NCI-H1417 treated with DMSO at 0.1 percent for 48 hours (cell line): ENCODE data around the gene CSDE1.

Experiments
- DNase-seq: peaks from one replicate; lab custom pipeline; 2025; lab: John Stamatoyannopoulos, UW

CSDE1 gene

GRCh38 chr1:114749835-114750234, 7.9 kb downstream of the CSDE1 start:
- no peak for DNase-seq

- no peak for DNase-seq
These were observed 11.2 kb downstream of the CSDE1 start for GRCh38 chr1:114746450-114747121.

GRCh38 chr1:114745291-114745690, 12.5 kb downstream of the CSDE1 start:
- no peak for DNase-seq

GRCh38 chr1:114741963-114742746, 15.6 kb downstream of the CSDE1 start:
- DNase-seq, result no peak

- no peak for DNase-seq
These were observed 17.5 kb downstream of the CSDE1 start for GRCh38 chr1:114740331-114740730.

- no peak for DNase-seq
These were observed 20.4 kb downstream of the CSDE1 start for GRCh38 chr1:114737314-114737849.

GRCh38 chr1:114735479-114735878, 22.3 kb downstream of the CSDE1 start:
- DNase-seq, result no peak

- no peak for DNase-seq
These were observed 28.0 kb downstream of the CSDE1 start for GRCh38 chr1:114729782-114730181.

- DNase-seq, result no peak
These were observed 29.2 kb downstream of the CSDE1 start for GRCh38 chr1:114728553-114728952.

GRCh38 chr1:114725230-114725629, 32.6 kb downstream of the CSDE1 start:
- no peak for DNase-seq

GRCh38 chr1:114723915-114724314, 33.9 kb downstream of the CSDE1 start:
- DNase-seq, result no peak

- DNase-seq, result no peak
These were observed 34.3 kb downstream of the CSDE1 start for GRCh38 chr1:114723457-114723856.

- DNase-seq, result no peak
These were observed 37.3 kb downstream of the CSDE1 start for GRCh38 chr1:114720492-114720891.

GRCh38 chr1:114719424-114719787, 38.4 kb downstream of the CSDE1 start:
- no peak for DNase-seq

- DNase-seq, result no peak
These were observed 38.9 kb downstream of the CSDE1 start for GRCh38 chr1:114718661-114719423.

GRCh38 chr1:114716304-114717170, 41.2 kb downstream of the CSDE1 start, which contains the start of gene NRAS:
TSS of gene NRAS (minus strand) at chr1:114716771. CDS start at chr1:114716160, 611 bp downstream.
- DNase-seq, result peak; percentile 2

GRCh38 chr1:114715952-114716303, 41.9 kb downstream of the CSDE1 start:
- no peak for DNase-seq

- DNase-seq, result no peak
These were observed 44.8 kb downstream of the CSDE1 start for GRCh38 chr1:114712977-114713376.

- DNase-seq, result no peak
These were observed 47.4 kb downstream of the CSDE1 start for GRCh38 chr1:114710360-114710759.

- no peak for DNase-seq
These were observed 50.2 kb downstream of the CSDE1 start for GRCh38 chr1:114707604-114708003.

GRCh38 chr1:114703242-114703641, 54.5 kb downstream of the CSDE1 start:
- DNase-seq, result no peak

- no peak for DNase-seq
These were observed 55.0 kb downstream of the CSDE1 start for GRCh38 chr1:114702737-114703136.
